Measurements from ENCODE around the gene ATF1.
"Not testable (repeated sequence)": the region's sequence is repeated elsewhere in the genome, so short reads cannot be mapped to it uniquely, and the experiment has no call there.

The ATF1 gene

GRCh38 chr12:50785406-50786001, 21.6 kb downstream of the ATF1 start:
- no peak for DNase-seq
- in situ Hi-C loops (cut with HindIII; ENCODE audit: low pct_ligation_motif_present, low pct_unique_long_range_greater_than_20kb, low sequenced_read_pairs): no loop called here

- peak; percentile 76 for DNase-seq
- in situ Hi-C loops (cut with HindIII; ENCODE audit: low pct_ligation_motif_present, low pct_unique_long_range_greater_than_20kb, low sequenced_read_pairs): no loop called here
These were observed 22.8 kb downstream of the ATF1 start for GRCh38 chr12:50786498-50787231.

GRCh38 chr12:50787618-50788017, 23.7 kb downstream of the ATF1 start:
- DNase-seq: no peak
- in situ Hi-C loops (cut with HindIII; ENCODE audit: low pct_ligation_motif_present, low pct_unique_long_range_greater_than_20kb, low sequenced_read_pairs): no loop called here

GRCh38 chr12:50788561-50788960, 24.7 kb downstream of the ATF1 start:
- DNase-seq: no peak
- in situ Hi-C loops (cut with HindIII; ENCODE audit: low pct_ligation_motif_present, low pct_unique_long_range_greater_than_20kb, low sequenced_read_pairs): no loop called here

GRCh38 chr12:50790081-50790480, 26.2 kb downstream of the ATF1 start:
- DNase-seq: no peak

GRCh38 chr12:50799908-50800307, 36.0 kb downstream of the ATF1 start:
- in situ Hi-C loops (cut with HindIII; ENCODE audit: low pct_ligation_motif_present, low pct_unique_long_range_greater_than_20kb, low sequenced_read_pairs): no loop called here
- peak; percentile 47 for DNase-seq

More at GRCh38 chr12:50790081-50790480, 26.2 kb downstream of the ATF1 start:
- in situ Hi-C loops (cut with HindIII; ENCODE audit: low pct_ligation_motif_present, low pct_unique_long_range_greater_than_20kb, low sequenced_read_pairs): no loop called here

- no peak for DNase-seq
- in situ Hi-C loops (cut with HindIII; ENCODE audit: low pct_ligation_motif_present, low pct_unique_long_range_greater_than_20kb, low sequenced_read_pairs): no loop called here
These were observed 39.5 kb downstream of the ATF1 start for GRCh38 chr12:50803230-50803875.

GRCh38 chr12:50806176-50806575, 42.3 kb downstream of the ATF1 start:
- DNase-seq: no peak
- in situ Hi-C loops (cut with HindIII; ENCODE audit: low pct_ligation_motif_present, low pct_unique_long_range_greater_than_20kb, low sequenced_read_pairs): no loop called here

GRCh38 chr12:50809131-50809530, 45.2 kb downstream of the ATF1 start:
- DNase-seq; in situ Hi-C loops (cut with HindIII; ENCODE audit: low pct_ligation_motif_present, low pct_unique_long_range_greater_than_20kb, low sequenced_read_pairs): not testable (repeated sequence)

- DNase-seq; in situ Hi-C loops (cut with HindIII; ENCODE audit: low pct_ligation_motif_present, low pct_unique_long_range_greater_than_20kb, low sequenced_read_pairs): not testable (repeated sequence)
These were observed 51.0 kb downstream of the ATF1 start for GRCh38 chr12:50814921-50815320.

GRCh38 chr12:50820177-50820576, 56.3 kb downstream of the ATF1 start:
- in situ Hi-C loops (cut with HindIII; ENCODE audit: low pct_ligation_motif_present, low pct_unique_long_range_greater_than_20kb, low sequenced_read_pairs): no loop called here
- no peak for DNase-seq

GRCh38 chr12:50822082-50822481, 58.2 kb downstream of the ATF1 start:
- no peak for DNase-seq
- in situ Hi-C loops (cut with HindIII; ENCODE audit: low pct_ligation_motif_present, low pct_unique_long_range_greater_than_20kb, low sequenced_read_pairs): no loop called here

- in situ Hi-C loops (cut with HindIII; ENCODE audit: low pct_ligation_motif_present, low pct_unique_long_range_greater_than_20kb, low sequenced_read_pairs); DNase-seq: not testable (repeated sequence)
These were observed 59.8 kb downstream of the ATF1 start for GRCh38 chr12:50823724-50824123.

- in situ Hi-C loops (cut with HindIII; ENCODE audit: low pct_ligation_motif_present, low pct_unique_long_range_greater_than_20kb, low sequenced_read_pairs): no loop called here
- no peak for DNase-seq
These were observed 61.0 kb downstream of the ATF1 start for GRCh38 chr12:50824914-50825313.

- peak; percentile 83 for DNase-seq
- in situ Hi-C loops (cut with HindIII; ENCODE audit: low pct_ligation_motif_present, low pct_unique_long_range_greater_than_20kb, low sequenced_read_pairs): no loop called here
These were observed 61.5 kb downstream of the ATF1 start for GRCh38 chr12:50825372-50825838.

GRCh38 chr12:50828121-50828520, 64.2 kb downstream of the ATF1 start:
- in situ Hi-C loops (cut with HindIII; ENCODE audit: low pct_ligation_motif_present, low pct_unique_long_range_greater_than_20kb, low sequenced_read_pairs): no loop called here
- no peak for DNase-seq

- in situ Hi-C loops (cut with HindIII; ENCODE audit: low pct_ligation_motif_present, low pct_unique_long_range_greater_than_20kb, low sequenced_read_pairs): no loop called here
- no peak for DNase-seq
These were observed 65.0 kb downstream of the ATF1 start for GRCh38 chr12:50828886-50829285.

- DNase-seq; in situ Hi-C loops (cut with HindIII; ENCODE audit: low pct_ligation_motif_present, low pct_unique_long_range_greater_than_20kb, low sequenced_read_pairs): not testable (repeated sequence)
These were observed 69.9 kb downstream of the ATF1 start for GRCh38 chr12:50833801-50834200.

GRCh38 chr12:50839042-50839441, 75.1 kb downstream of the ATF1 start:
- in situ Hi-C loops (cut with HindIII; ENCODE audit: low pct_ligation_motif_present, low pct_unique_long_range_greater_than_20kb, low sequenced_read_pairs): no loop called here
- no peak for DNase-seq
